GM12878 (cell line): ENCODE measurements around the gene NMT1. TPM values are rescaled to one million over a fixed set of nuclear protein-coding genes. Genes with fewer than 3 reads are reported as not detected.

Experiments used
- ATAC-seq: fragments of 200-7000 bp; cut with Tn5 transposase; 3 replicates; pipeline ENCODE4 v1.9.1; 2020; ENCODE audit warnings: mild to moderate bottlenecking, moderate library complexity
- BruUV-seq: library from RNA; stranded (reverse); fragments of 400-500 nt; replicated peaks from 2 replicates; lab custom pipeline; 2021; lab: Mats Ljungman, UMichigan
- CTCF ChIA-PET: fragments of 300-600 bp; sonication (Branson Sonifier 250); formaldehyde crosslinking; extraction: SDS; loops from one replicate; lab custom pipeline; 2021; ENCODE audit warnings: inconsistent platforms; lab: Yijun Ruan, JAX
- POLR2A ChIA-PET: fragments of 350-600 bp; formaldehyde crosslinking; extraction: SDS; loops from one replicate; lab custom pipeline; 2021; ENCODE audit warnings: inconsistent platforms; lab: Charles Lee
- RAD21 ChIA-PET: fragments of 300-600 bp; sonication (Branson Sonifier 250); formaldehyde crosslinking; loops from one replicate; lab custom pipeline; 2023; ENCODE audit warnings: antibody characterized with exemption; ENCODE audit not compliant: unreplicated experiment; lab: Charles Lee
- SMC1A ChIA-PET: fragments of 300-600 bp; sonication (Branson Sonifier 250); formaldehyde crosslinking; loops from one replicate; lab custom pipeline; 2023; ENCODE audit not compliant: unreplicated experiment, uncharacterized antibody; lab: Charles Lee
- DNase-seq: peaks from one replicate; pipeline ENCODE4 v3.0.0-alpha.2; 2011; ENCODE audit warnings: low read depth, low spot score
- FAIRE-seq: peaks from 3 replicates; lab custom pipeline; 2011; peaks lifted over from hg19 to GRCh38; lab: Jason Lieb, UNC
- H2AFZ ChIP-seq: 2 replicates; pipeline ENCODE4 v1.6.0; 2011; ENCODE audit warnings: low read depth, low read length, control low read depth; ENCODE audit not compliant: control insufficient read depth
- H3K27ac ChIP-seq: 2 replicates; pipeline ENCODE4 v1.5.1; 2011; ENCODE audit warnings: control low read depth; ENCODE audit not compliant: control insufficient read depth, insufficient read depth
- H3K27me3 ChIP-seq, 2 experiments: replicated peaks in 1 of 2; 2 replicates each; pipeline versions ENCODE4 v1.6.0 to v1.6.1; 2011; ENCODE audit warnings: low read length in 1 of 2; ENCODE audit not compliant: control insufficient read depth in 2 of 2, insufficient read depth in 2 of 2
- H3K36me3 ChIP-seq, 2 experiments: 2 replicates each; pipeline ENCODE4 v1.5.1; 2011; ENCODE audit warnings: low read length in 1 of 2; ENCODE audit not compliant: control insufficient read depth in 2 of 2, insufficient read depth in 2 of 2
- H3K4me1 ChIP-seq: 2 replicates; pipeline ENCODE4 v1.6.1; 2011; ENCODE audit warnings: mild to moderate bottlenecking, low read length, moderate library complexity, mixed read lengths; ENCODE audit not compliant: control insufficient read depth, insufficient read depth
- H3K4me2 ChIP-seq: 2 replicates; pipeline ENCODE4 v1.6.0; 2011; ENCODE audit warnings: control low read depth; ENCODE audit not compliant: control insufficient read depth, insufficient read depth
- H3K4me3 ChIP-seq: fragments of 200-600 bp; sonication (generic); 2 replicates; pipeline ENCODE4 v1.5.1; 2016
- H3K79me2 ChIP-seq: 2 replicates; pipeline ENCODE4 v1.6.0; 2011; ENCODE audit warnings: low read length; ENCODE audit not compliant: control insufficient read depth, insufficient read depth
- H3K9ac ChIP-seq: 2 replicates; pipeline ENCODE4 v1.8.0; 2011; ENCODE audit warnings: low read length, control low read depth, mixed read lengths; ENCODE audit not compliant: control insufficient read depth, insufficient read depth
- H3K9me3 ChIP-seq: replicated peaks from 3 replicates; pipeline ENCODE4 v1.5.1; 2011; ENCODE audit warnings: mild to moderate bottlenecking, low read length; ENCODE audit not compliant: control insufficient read depth, insufficient read depth
- H4K20me1 ChIP-seq: 2 replicates; pipeline ENCODE4 v1.6.0; 2011; ENCODE audit not compliant: control insufficient read depth, insufficient read depth
- BACH1 ChIP-seq: fragments of 450-650 bp; IDR thresholded peaks from 2 replicates; pipeline ENCODE4 v1.6.1; 2017; ENCODE audit warnings: mild to moderate bottlenecking, borderline replicate concordance
- CHD4 ChIP-seq: fragments of 200-600 bp; sonication (generic); IDR thresholded peaks from 2 replicates; pipeline ENCODE4 v1.6.1; 2016; ENCODE audit warnings: mild to moderate bottlenecking
- CREM ChIP-seq: IDR thresholded peaks from 2 replicates; pipeline ENCODE4 v1.6.1; 2014; ENCODE audit warnings: antibody characterized with exemption, low read depth
- ESRRA ChIP-seq: IDR thresholded peaks from 2 replicates; pipeline ENCODE4 v1.6.1; 2012; ENCODE audit warnings: mild to moderate bottlenecking, low read length, improper control_type of control experiment
- MLLT1 ChIP-seq: fragments of 450-650 bp; IDR thresholded peaks from 2 replicates; pipeline ENCODE4 v1.6.1; 2016; ENCODE audit warnings: mild to moderate bottlenecking
- MXI1 ChIP-seq: fragments of 150-350 bp; IDR thresholded peaks from 2 replicates; pipeline ENCODE4 v1.6.1; 2011; ENCODE audit warnings: low read depth, mild to moderate bottlenecking, inconsistent platforms, low read length, improper control_type of control experiment
- POLR2AphosphoS2 ChIP-seq: IDR thresholded peaks from 2 replicates; pipeline ENCODE4 v1.6.1; 2011; ENCODE audit warnings: low read depth, mild to moderate bottlenecking, low read length, improper control_type of control experiment, moderate library complexity
- PRDM15 ChIP-seq: fragments of 450-650 bp; formaldehyde crosslinking; IDR thresholded peaks from 2 replicates; pipeline ENCODE4 v1.4.0; 2020; ENCODE audit warnings: mild to moderate bottlenecking, moderate library complexity
- SIN3A ChIP-seq: IDR thresholded peaks from 2 replicates; pipeline ENCODE4 v1.6.1; 2012; ENCODE audit warnings: low read depth, low read length, improper control_type of control experiment
- SMARCA5 ChIP-seq: fragments of 450-650 bp; IDR thresholded peaks from 2 replicates; pipeline ENCODE4 v1.6.1; 2017; ENCODE audit warnings: mild to moderate bottlenecking
- STAT3 ChIP-seq: IDR thresholded peaks from 2 replicates; pipeline ENCODE4 v1.6.1; 2011; ENCODE audit warnings: low read depth, low read length, improper control_type of control experiment
- TCF12 ChIP-seq: IDR thresholded peaks from 2 replicates; pipeline ENCODE4 v1.6.1; 2011; ENCODE audit warnings: low read depth, mild to moderate bottlenecking, low read length
- WRNIP1 ChIP-seq: IDR thresholded peaks from 2 replicates; pipeline ENCODE4 v1.6.1; 2011; ENCODE audit warnings: low read depth, low read length, improper control_type of control experiment, borderline replicate concordance
- ZSCAN29 ChIP-seq: fragments of 450-650 bp; IDR thresholded peaks from 2 replicates; pipeline ENCODE4 v1.6.1; 2017; ENCODE audit warnings: mild to moderate bottlenecking, moderate library complexity
- WGBS: methylation state at CpG from one replicate; pipeline ENCODE4 v1.1.6; 2016; ENCODE audit warnings: low lambda C conversion rate; ENCODE audit not compliant: insufficient replicate concordance, insufficient coverage; ENCODE audit errors: missing lambda C conversion rate; 5-methylcytosine and 5-hydroxymethylcytosine counted together
- in situ Hi-C: fragments of 300-500 bp; cut with MboI; formaldehyde crosslinking; loops from 9 replicates; pipeline ENCODE4 v1.14.3; 2018; ENCODE audit warnings: mixed read lengths
- intact Hi-C: fragments of 100-400 bp; cut with micrococcal nuclease; formaldehyde crosslinking; loops from one replicate; pipeline ENCODE4 v1.14.2; 2022; ENCODE audit not compliant: unreplicated experiment
- polyA plus RNA-seq, 11 experiments: library from polyadenylated mRNA; depleted of rRNA in 4 of 11; unstranded in 6 of 11; stranded (reverse) in 5 of 11; fragments of >200 nt; fragmentation: Nextera tagmentation in 4 of 11; fragmentation: Illumina TruSeq in 1 of 11; extraction: Ambion mirVana in 4 of 11; extraction: Trizol in 1 of 11; gene quantifications; 1 replicate in 1 of 11; 2 replicates in 10 of 11; pipeline versions ENCODE4 v1.2.1 to v1.2.3, GENCODE V29; 2011 to 2016; ENCODE audit warnings: inconsistent platforms in 2 of 11, missing spikeins in 2 of 11, low read depth in 1 of 11
- total RNA-seq, 4 experiments: library from RNA; depleted of rRNA in 3 of 4; stranded (reverse); fragments of >200 nt in 3 of 4; fragmentation: Illumina TruSeq in 1 of 4; extraction: Trizol in 1 of 4; gene quantifications; 2 replicates each; pipeline versions ENCODE4 v1.2.1 to v1.2.3, GENCODE V29; 2013 to 2021

The NMT1 gene
- total and polyA plus RNA-seq, 10 of the 15 experiments (the other 5 are each of a cell fraction or from before 2014, with no cell fraction given): 96.7 to 395 (median 222) TPM

- FAIRE-seq (no peak), DNase-seq (no peak), ATAC-seq (no peak)
- Histone ChIP-seq H3K36me3 (peaks cover 5% of the 10 kb centered on the region in 2 experiments), H4K20me1 (no peaks in the 10 kb centered on the region), H3K79me2 (peaks cover 8% of the 10 kb centered on the region), H3K9ac (no peak overlapping the region), H2AFZ (no peak overlapping the region), H3K4me1 (peaks cover 23% of the 10 kb centered on the region), H3K4me3 (no peak overlapping the region), H3K4me2 (no peak overlapping the region), H3K27me3 (no peaks in the 10 kb centered on the region), H3K27ac (no peak overlapping the region), H3K9me3 (no peaks in the 10 kb centered on the region)
- RAD21 ChIA-PET: no interaction called here
- intact Hi-C loops: no loop called here
- POLR2A ChIA-PET: interaction anchor here (0.6 kb wide), 1 partner anchor 9 kb away, joined by 3 read pairs; no protein-coding TSS in a partner anchor
- BruUV-seq: no TSS peak
- no peak for TF ChIP-seq ZSCAN29
- TF ChIP-seq SIN3A: no peak
- SMC1A ChIA-PET: no interaction called here
- in situ Hi-C loops: no loop called here
- WGBS: 99% methylated on average over 14 of the region's 14 CpGs
- CTCF ChIA-PET: interaction anchor here (0.5 to 1.6 kb wide), 5 partner anchors 12 to 114 kb away, joined by 3 to 5 read pairs (median 4); no protein-coding TSS in a partner anchor
These were observed 26.5 kb upstream of the NMT1 start for GRCh38 chr17:45034599-45034998.

GRCh38 chr17:45035848-45036247 lies 25.3 kb upstream of the NMT1 start:
- intact Hi-C loops (no loop called here), in situ Hi-C loops (no loop called here)
- no peaks in the 10 kb centered on the region for H4K20me1 ChIP-seq
- H3K27me3 ChIP-seq: no peaks in the 10 kb centered on the region
- FAIRE-seq: no peak
- ChIA-PET RAD21 (no interaction called here), SMC1A (no interaction called here), CTCF (interaction anchor here (1.1 to 4.3 kb wide), 2 partner anchors 11 to 99 kb away, joined by 4 to 13 read pairs; partner anchors contain the start of gene ACBD4), POLR2A (interaction anchor here (0.6 kb wide), 1 partner anchor 159 kb away, joined by 4 read pairs; no protein-coding TSS in a partner anchor)
- BruUV-seq: no TSS peak
- no peak overlapping the region for H3K27ac ChIP-seq
- peaks cover 14% of the 10 kb centered on the region for H3K4me1 ChIP-seq
- H3K9me3 ChIP-seq: no peaks in the 10 kb centered on the region
- no peak for ATAC-seq
- peaks cover 14% of the 10 kb centered on the region for H3K79me2 ChIP-seq
- H3K4me2 ChIP-seq: no peak overlapping the region
- no peak overlapping the region for H3K9ac ChIP-seq
- H2AFZ ChIP-seq: no peak overlapping the region
- DNase-seq: no peak
- peaks cover 3 to 5% of the 10 kb centered on the region in 2 experiments for H3K36me3 ChIP-seq
- H3K4me3 ChIP-seq: no peak overlapping the region
- 94% methylated on average over 14 of the region's 14 CpGs for WGBS
- no peak for TF ChIP-seq CREM
- no peak for TF ChIP-seq ESRRA
- no peak for TF ChIP-seq SMARCA5
- no peak for TF ChIP-seq MXI1
- TF ChIP-seq CHD4: no peak
- TF ChIP-seq ZSCAN29: no peak
- no peak for TF ChIP-seq PRDM15 (CRISPR knock-in tag)
- TF ChIP-seq MLLT1: no peak
- no peak for TF ChIP-seq POLR2AphosphoS2
- TF ChIP-seq WRNIP1: no peak
- no peak for TF ChIP-seq BACH1
- TF ChIP-seq TCF12: no peak
- no peak for TF ChIP-seq STAT3
